ENCODE results near the gene MYBPC2.

DNA sequence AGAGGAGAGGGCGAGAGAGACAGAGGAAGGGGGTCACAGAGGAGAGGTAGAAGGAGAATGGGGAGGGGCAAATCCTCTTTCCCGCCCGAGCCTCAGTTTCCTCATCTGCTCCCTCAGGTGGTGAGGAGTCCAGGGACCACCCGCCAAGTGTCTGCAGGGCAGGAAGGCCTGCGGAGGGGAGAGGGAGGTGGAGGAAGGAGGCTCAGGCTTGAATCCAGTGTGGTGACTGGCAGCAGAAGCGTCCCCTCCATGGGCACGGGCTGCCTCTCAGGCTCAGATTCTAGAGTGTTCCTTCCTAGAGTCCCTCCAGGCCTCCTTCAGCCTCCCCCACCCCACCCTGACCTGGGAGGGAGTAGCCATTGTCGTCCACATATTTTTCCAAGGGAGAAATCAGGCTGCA lies 60.5 kb downstream of the MYBPC2 start:
- TF ChIP-seq, protein P1, sequence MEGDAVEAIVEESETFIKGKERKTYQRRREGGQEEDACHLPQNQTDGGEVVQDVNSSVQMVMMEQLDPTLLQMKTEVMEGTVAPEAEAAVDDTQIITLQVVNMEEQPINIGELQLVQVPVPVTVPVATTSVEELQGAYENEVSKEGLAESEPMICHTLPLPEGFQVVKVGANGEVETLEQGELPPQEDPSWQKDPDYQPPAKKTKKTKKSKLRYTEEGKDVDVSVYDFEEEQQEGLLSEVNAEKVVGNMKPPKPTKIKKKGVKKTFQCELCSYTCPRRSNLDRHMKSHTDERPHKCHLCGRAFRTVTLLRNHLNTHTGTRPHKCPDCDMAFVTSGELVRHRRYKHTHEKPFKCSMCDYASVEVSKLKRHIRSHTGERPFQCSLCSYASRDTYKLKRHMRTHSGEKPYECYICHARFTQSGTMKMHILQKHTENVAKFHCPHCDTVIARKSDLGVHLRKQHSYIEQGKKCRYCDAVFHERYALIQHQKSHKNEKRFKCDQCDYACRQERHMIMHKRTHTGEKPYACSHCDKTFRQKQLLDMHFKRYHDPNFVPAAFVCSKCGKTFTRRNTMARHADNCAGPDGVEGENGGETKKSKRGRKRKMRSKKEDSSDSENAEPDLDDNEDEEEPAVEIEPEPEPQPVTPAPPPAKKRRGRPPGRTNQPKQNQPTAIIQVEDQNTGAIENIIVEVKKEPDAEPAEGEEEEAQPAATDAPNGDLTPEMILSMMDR (IDR thresholded peaks at IDR 0.05), result no peak
- TF ChIP-seq EZH2 (IDR thresholded peaks at IDR 0.05), result no peak

All from neural progenitor cell (in vitro differentiated cells).